Measurements from ENCODE around the gene GNAI1. TPM values are rescaled to one million over a fixed set of nuclear protein-coding genes. Genes with fewer than 3 reads are reported as not detected.
"Not testable (repeated sequence)": the region's sequence is repeated elsewhere in the genome, so short reads cannot be mapped to it uniquely, and the experiment has no call there.

Gene GNAI1
- total RNA-seq, 1 donor from 2014 or later = 132 TPM

DNA sequence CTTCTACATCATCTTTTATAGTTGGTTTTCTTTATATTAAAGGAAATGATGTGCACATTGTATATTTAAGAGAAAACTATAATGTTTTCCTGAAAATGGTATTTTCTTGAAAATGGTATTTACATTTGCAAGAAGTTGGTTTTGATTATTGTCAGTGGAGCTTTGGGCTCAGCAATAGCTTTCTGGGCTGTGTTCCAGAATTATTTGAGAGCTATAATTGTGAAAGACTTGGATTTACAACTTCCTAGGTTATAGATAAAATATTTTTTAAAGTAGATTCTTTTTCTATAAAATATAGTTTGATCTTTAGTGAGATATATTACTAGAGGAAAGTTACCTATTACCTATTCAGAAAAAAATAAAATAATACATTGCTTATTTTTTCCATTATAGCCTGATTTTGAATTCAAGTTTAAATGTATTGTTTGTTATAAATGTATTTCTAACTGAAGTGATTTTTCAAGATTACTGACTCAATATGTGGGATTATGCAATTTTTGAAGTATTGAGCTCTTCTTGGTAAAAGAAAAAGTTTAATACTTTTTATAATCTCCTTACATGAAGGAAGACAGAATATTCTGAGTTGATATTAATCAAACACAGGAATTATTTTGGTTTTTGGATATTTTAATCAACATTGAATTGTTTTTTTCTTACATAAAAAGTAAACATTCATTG is 20.2 kb downstream of the GNAI1 start:
- no peaks in the 10 kb centered on the region for H3K36me3 Mint-ChIP-seq (ENCODE audit: low read depth, unreplicated experiment)
- H3K27ac Mint-ChIP-seq (ENCODE audit: unreplicated experiment) = no peak overlapping the region
- TF ChIP-seq, protein P1, sequence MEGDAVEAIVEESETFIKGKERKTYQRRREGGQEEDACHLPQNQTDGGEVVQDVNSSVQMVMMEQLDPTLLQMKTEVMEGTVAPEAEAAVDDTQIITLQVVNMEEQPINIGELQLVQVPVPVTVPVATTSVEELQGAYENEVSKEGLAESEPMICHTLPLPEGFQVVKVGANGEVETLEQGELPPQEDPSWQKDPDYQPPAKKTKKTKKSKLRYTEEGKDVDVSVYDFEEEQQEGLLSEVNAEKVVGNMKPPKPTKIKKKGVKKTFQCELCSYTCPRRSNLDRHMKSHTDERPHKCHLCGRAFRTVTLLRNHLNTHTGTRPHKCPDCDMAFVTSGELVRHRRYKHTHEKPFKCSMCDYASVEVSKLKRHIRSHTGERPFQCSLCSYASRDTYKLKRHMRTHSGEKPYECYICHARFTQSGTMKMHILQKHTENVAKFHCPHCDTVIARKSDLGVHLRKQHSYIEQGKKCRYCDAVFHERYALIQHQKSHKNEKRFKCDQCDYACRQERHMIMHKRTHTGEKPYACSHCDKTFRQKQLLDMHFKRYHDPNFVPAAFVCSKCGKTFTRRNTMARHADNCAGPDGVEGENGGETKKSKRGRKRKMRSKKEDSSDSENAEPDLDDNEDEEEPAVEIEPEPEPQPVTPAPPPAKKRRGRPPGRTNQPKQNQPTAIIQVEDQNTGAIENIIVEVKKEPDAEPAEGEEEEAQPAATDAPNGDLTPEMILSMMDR (IDR thresholded peaks at IDR 0.05; ENCODE audit: unreplicated experiment) = no peak
- peaks cover 6% of the 10 kb centered on the region for H3K27me3 Mint-ChIP-seq (ENCODE audit: unreplicated experiment)
- no peaks in the 10 kb centered on the region for H3K9me3 Mint-ChIP-seq (ENCODE audit: unreplicated experiment)
- H3K4me3 Mint-ChIP-seq (ENCODE audit: unreplicated experiment) = no peak overlapping the region
- DNase-seq (ENCODE audit: low spot score) = no peak
- H3K4me1 Mint-ChIP-seq (ENCODE audit: unreplicated experiment) = peaks cover 57% of the 10 kb centered on the region

DNA sequence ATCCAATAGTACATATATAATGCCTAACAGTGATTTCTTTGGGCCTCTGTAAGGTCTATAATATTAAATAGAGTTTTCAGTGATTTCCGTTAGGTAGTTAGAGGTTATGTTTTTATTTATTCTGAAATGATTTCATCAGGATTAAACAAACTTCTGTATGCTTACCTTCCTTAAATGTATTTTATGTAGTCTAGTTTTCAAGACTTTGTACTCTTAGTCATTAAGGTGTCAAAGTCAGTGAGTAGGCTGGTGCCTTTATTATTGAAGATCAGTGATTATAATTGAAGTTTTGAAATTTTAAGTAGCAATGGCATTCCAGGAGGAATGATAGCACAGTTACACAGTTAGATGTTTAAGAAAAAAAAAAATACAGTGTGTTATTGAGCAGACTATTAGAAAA is 20.7 kb downstream of the GNAI1 start:
- H3K27ac Mint-ChIP-seq (ENCODE audit: unreplicated experiment) = no peak overlapping the region
- H3K36me3 Mint-ChIP-seq (ENCODE audit: low read depth, unreplicated experiment) = no peaks in the 10 kb centered on the region
- TF ChIP-seq, protein P1 (IDR thresholded peaks at IDR 0.05; ENCODE audit: unreplicated experiment) = no peak
- H3K9me3 Mint-ChIP-seq (ENCODE audit: unreplicated experiment) = no peaks in the 10 kb centered on the region
- DNase-seq (ENCODE audit: low spot score) = no peak
- peaks cover 6% of the 10 kb centered on the region for H3K27me3 Mint-ChIP-seq (ENCODE audit: unreplicated experiment)
- H3K4me3 Mint-ChIP-seq (ENCODE audit: unreplicated experiment) = no peak overlapping the region
- peaks cover 60% of the 10 kb centered on the region for H3K4me1 Mint-ChIP-seq (ENCODE audit: unreplicated experiment)

DNA sequence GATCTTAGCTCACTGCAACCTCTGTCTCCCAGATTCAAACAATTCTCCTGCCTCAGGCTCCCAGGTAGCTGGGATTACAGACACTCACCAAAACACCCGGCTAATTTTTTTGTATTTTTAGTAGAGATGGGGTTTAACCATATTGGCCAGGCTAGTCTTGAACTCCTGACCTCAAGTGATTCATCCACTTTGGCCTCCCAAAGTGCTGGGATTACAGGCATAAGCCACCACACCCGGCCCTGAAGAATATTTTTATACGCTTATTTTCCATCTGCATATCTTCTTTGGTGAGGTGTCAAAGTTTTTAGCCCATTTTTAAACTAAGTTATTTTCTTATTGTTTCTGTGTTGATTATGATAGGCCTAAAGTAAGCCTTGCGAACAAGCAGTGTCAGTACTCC is 23.1 kb downstream of the GNAI1 start:
- Mint-ChIP-seq H3K27ac (ENCODE audit: unreplicated experiment) (peak overlapping the region; percentile 24), H3K4me1 (ENCODE audit: unreplicated experiment) (peaks cover 54% of the 10 kb centered on the region)
- DNase-seq (ENCODE audit: low spot score); H3K27me3 Mint-ChIP-seq (ENCODE audit: unreplicated experiment); H3K9me3 Mint-ChIP-seq (ENCODE audit: unreplicated experiment); H3K4me3 Mint-ChIP-seq (ENCODE audit: unreplicated experiment); H3K36me3 Mint-ChIP-seq (ENCODE audit: low read depth, unreplicated experiment): not testable (repeated sequence)

DNA sequence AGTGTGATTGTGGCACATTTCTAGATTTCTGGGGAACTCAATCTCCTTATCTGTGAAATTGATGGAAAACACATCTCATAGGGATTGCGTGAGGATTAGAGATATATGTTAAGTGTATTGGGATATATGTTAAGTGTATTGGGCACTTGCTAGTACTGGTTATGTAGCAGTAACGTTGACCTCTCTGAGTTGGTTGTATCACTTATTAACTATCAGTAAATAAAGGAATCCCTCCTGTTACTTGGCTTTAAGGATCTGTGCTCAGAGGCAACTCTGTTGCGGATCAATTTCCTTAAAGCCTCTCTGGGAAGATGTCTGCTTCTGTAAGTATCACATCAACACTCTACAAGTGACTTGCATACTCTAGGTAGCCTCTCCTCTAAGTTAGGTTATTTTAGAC is 25.2 kb downstream of the GNAI1 start:
- no peak for DNase-seq (ENCODE audit: low spot score)
- Mint-ChIP-seq H3K27me3 (ENCODE audit: unreplicated experiment) (peaks cover 3% of the 10 kb centered on the region), H3K27ac (ENCODE audit: unreplicated experiment) (no peak overlapping the region), H3K4me3 (ENCODE audit: unreplicated experiment) (no peak overlapping the region), H3K4me1 (ENCODE audit: unreplicated experiment) (peaks cover 49% of the 10 kb centered on the region), H3K36me3 (ENCODE audit: low read depth, unreplicated experiment) (no peaks in the 10 kb centered on the region), H3K9me3 (ENCODE audit: unreplicated experiment) (no peaks in the 10 kb centered on the region)
- TF ChIP-seq, protein P1 (IDR thresholded peaks at IDR 0.05; ENCODE audit: unreplicated experiment) = no peak

- no peak overlapping the region for H3K27ac Mint-ChIP-seq (ENCODE audit: unreplicated experiment)
- H3K36me3 Mint-ChIP-seq (ENCODE audit: low read depth, unreplicated experiment) = no peaks in the 10 kb centered on the region
- H3K4me1 Mint-ChIP-seq (ENCODE audit: unreplicated experiment) = peaks cover 47% of the 10 kb centered on the region
- peaks cover 1% of the 10 kb centered on the region for H3K27me3 Mint-ChIP-seq (ENCODE audit: unreplicated experiment)
- TF ChIP-seq, protein P1 (IDR thresholded peaks at IDR 0.05; ENCODE audit: unreplicated experiment) = no peak
- DNase-seq (ENCODE audit: low spot score) = no peak
- no peaks in the 10 kb centered on the region for H3K9me3 Mint-ChIP-seq (ENCODE audit: unreplicated experiment)
- no peak overlapping the region for H3K4me3 Mint-ChIP-seq (ENCODE audit: unreplicated experiment)
These were observed 26.8 kb downstream of the GNAI1 start for GRCh38 chr7:80161466-80161865.
